ENCODE measurements around the gene SERPINE2. TPM values are rescaled to one million over a fixed set of nuclear protein-coding genes. Genes with fewer than 3 reads are reported as not detected.

Gene SERPINE2
- total and polyA plus RNA-seq, 11 donors, result 9.3 to 61.7 (median 22.1) TPM

GRCh38 chr2:223973606-223974005 is 65.5 kb downstream of the SERPINE2 start:
- 95 to 100% (median 96%) methylated on average over 3 of the region's 3 CpGs for WGBS, 4 donors
- no peak for DNase-seq
- Histone ChIP-seq H3K4me1 (peaks cover 0 to 11% (median 0%) of the 10 kb centered on the region in 12 donors), H3K27ac (no peak overlapping the region), H3K4me3 (no peak overlapping the region), H3K36me3 (peaks cover 0 to 28% (median 1%) of the 10 kb centered on the region in 9 donors), H3K9me3 (no peaks in the 10 kb centered on the region), H3K27me3 (no peaks in the 10 kb centered on the region)
- no peak for TF ChIP-seq POLR2A (IDR thresholded peaks at IDR 0.05)
- intact Hi-C loops (cut with DNase I), result loop anchor here in 5 of 10 donors (5.0 to 10.0 kb wide), 6 partner anchors 309 to 679 kb away; no protein-coding TSS in a partner anchor
- no peak for ATAC-seq

- intact Hi-C loops (cut with DNase I), result loop anchor here in 5 of 10 donors (5.0 to 10.0 kb wide), 6 partner anchors 310 to 680 kb away; no protein-coding TSS in a partner anchor
- no peak overlapping the region for H3K4me3 ChIP-seq
- H3K9me3 ChIP-seq, result no peaks in the 10 kb centered on the region
- 71 to 73% (median 72%) methylated on average over 7 of the region's 7 CpGs for WGBS, 4 donors
- peaks cover 0 to 11% (median 0%) of the 10 kb centered on the region in 12 donors for H3K4me1 ChIP-seq
- peaks cover 0 to 29% (median 11%) of the 10 kb centered on the region in 9 donors for H3K36me3 ChIP-seq
- no peak overlapping the region for H3K27ac ChIP-seq
- H3K27me3 ChIP-seq, result no peaks in the 10 kb centered on the region
- TF ChIP-seq POLR2A (IDR thresholded peaks at IDR 0.05) (no peak), CTCF (IDR thresholded peaks at IDR 0.05) (no peak)
- no peak for ATAC-seq
- no peak for DNase-seq
Observed at GRCh38 chr2:223972656-223973102, 66.4 kb downstream of the SERPINE2 start.

GRCh38 chr2:223971731-223972130 is 67.4 kb downstream of the SERPINE2 start:
- TF ChIP-seq CTCF (IDR thresholded peaks at IDR 0.05), result no peak
- no peak for TF ChIP-seq POLR2A (IDR thresholded peaks at IDR 0.05)
- Histone ChIP-seq H3K4me1 (peaks cover 0 to 11% (median 0%) of the 10 kb centered on the region in 12 donors), H3K4me3 (no peak overlapping the region), H3K36me3 (peaks cover 3 to 31% (median 20%) of the 10 kb centered on the region in 9 donors), H3K9me3 (no peaks in the 10 kb centered on the region), H3K27me3 (no peaks in the 10 kb centered on the region), H3K27ac (no peak overlapping the region)
- intact Hi-C loops (cut with DNase I), result loop anchor here in 8 of 10 donors (2.0 to 10.0 kb wide), 8 partner anchors 311 to 807 kb away; no protein-coding TSS in a partner anchor
- 86 to 90% (median 88%) methylated on average over 5 of the region's 5 CpGs for WGBS, 4 donors
- DNase-seq, result no peak
- ATAC-seq, result no peak

- Histone ChIP-seq H3K27me3 (no peaks in the 10 kb centered on the region), H3K4me1 (peaks cover 0 to 11% (median 0%) of the 10 kb centered on the region in 12 donors), H3K36me3 (peaks cover 3 to 43% (median 32%) of the 10 kb centered on the region in 9 donors), H3K4me3 (no peak overlapping the region), H3K9me3 (no peaks in the 10 kb centered on the region), H3K27ac (no peak overlapping the region)
- TF ChIP-seq POLR2A (IDR thresholded peaks at IDR 0.05), result no peak
- TF ChIP-seq CTCF (IDR thresholded peaks at IDR 0.05), result peak; percentile 80 to 98 (median 92)
- WGBS, 4 donors, result 64 to 67% (median 65%) methylated on average over 8 of the region's 8 CpGs
- ATAC-seq (peak in 3 of 4 donors; percentile 46 to 55 (median 49)), DNase-seq (peak in 2 of 5 donors; percentile 26 to 29)
- intact Hi-C loops (cut with DNase I), result loop anchor here (1.0 to 10.0 kb wide), 9 partner anchors 312 to 808 kb away; no protein-coding TSS in a partner anchor
Observed at GRCh38 chr2:223970343-223971128, 68.5 kb downstream of the SERPINE2 start.

Data from heart left ventricle (tissue), 16 donors.